GM12878 (cell line): ENCODE measurements around the gene PNMT. TPM values are rescaled to one million over a fixed set of nuclear protein-coding genes. Genes with fewer than 3 reads are reported as not detected.

Experiments used
- ATAC-seq: fragments of 200-7000 bp; cut with Tn5 transposase; 3 replicates; pipeline ENCODE4 v1.9.1; 2020; ENCODE audit warnings: mild to moderate bottlenecking, moderate library complexity
- BruUV-seq: library from RNA; stranded (reverse); fragments of 400-500 nt; replicated peaks from 2 replicates; lab custom pipeline; 2021; lab: Mats Ljungman, UMichigan
- CTCF ChIA-PET: fragments of 300-600 bp; sonication (Branson Sonifier 250); formaldehyde crosslinking; extraction: SDS; loops from one replicate; lab custom pipeline; 2021; ENCODE audit warnings: inconsistent platforms; lab: Yijun Ruan, JAX
- POLR2A ChIA-PET: fragments of 350-600 bp; formaldehyde crosslinking; extraction: SDS; loops from one replicate; lab custom pipeline; 2021; ENCODE audit warnings: inconsistent platforms; lab: Charles Lee
- RAD21 ChIA-PET: fragments of 300-600 bp; sonication (Branson Sonifier 250); formaldehyde crosslinking; loops from one replicate; lab custom pipeline; 2023; ENCODE audit warnings: antibody characterized with exemption; ENCODE audit not compliant: unreplicated experiment; lab: Charles Lee
- SMC1A ChIA-PET: fragments of 300-600 bp; sonication (Branson Sonifier 250); formaldehyde crosslinking; loops from one replicate; lab custom pipeline; 2023; ENCODE audit not compliant: unreplicated experiment, uncharacterized antibody; lab: Charles Lee
- DNase-seq: peaks from one replicate; pipeline ENCODE4 v3.0.0-alpha.2; 2011; ENCODE audit warnings: low read depth, low spot score
- FAIRE-seq: peaks from 3 replicates; lab custom pipeline; 2011; peaks lifted over from hg19 to GRCh38; lab: Jason Lieb, UNC
- H2AFZ ChIP-seq: 2 replicates; pipeline ENCODE4 v1.6.0; 2011; ENCODE audit warnings: low read depth, low read length, control low read depth; ENCODE audit not compliant: control insufficient read depth
- H3K27ac ChIP-seq: 2 replicates; pipeline ENCODE4 v1.5.1; 2011; ENCODE audit warnings: control low read depth; ENCODE audit not compliant: control insufficient read depth, insufficient read depth
- H3K27me3 ChIP-seq, 2 experiments: replicated peaks in 1 of 2; 2 replicates each; pipeline versions ENCODE4 v1.6.0 to v1.6.1; 2011; ENCODE audit warnings: low read length in 1 of 2; ENCODE audit not compliant: control insufficient read depth in 2 of 2, insufficient read depth in 2 of 2
- H3K36me3 ChIP-seq, 2 experiments: 2 replicates each; pipeline ENCODE4 v1.5.1; 2011; ENCODE audit warnings: low read length in 1 of 2; ENCODE audit not compliant: control insufficient read depth in 2 of 2, insufficient read depth in 2 of 2
- H3K4me1 ChIP-seq: 2 replicates; pipeline ENCODE4 v1.6.1; 2011; ENCODE audit warnings: mild to moderate bottlenecking, low read length, moderate library complexity, mixed read lengths; ENCODE audit not compliant: control insufficient read depth, insufficient read depth
- H3K4me2 ChIP-seq: 2 replicates; pipeline ENCODE4 v1.6.0; 2011; ENCODE audit warnings: control low read depth; ENCODE audit not compliant: control insufficient read depth, insufficient read depth
- H3K4me3 ChIP-seq: fragments of 200-600 bp; sonication (generic); 2 replicates; pipeline ENCODE4 v1.5.1; 2016
- H3K79me2 ChIP-seq: 2 replicates; pipeline ENCODE4 v1.6.0; 2011; ENCODE audit warnings: low read length; ENCODE audit not compliant: control insufficient read depth, insufficient read depth
- H3K9ac ChIP-seq: 2 replicates; pipeline ENCODE4 v1.8.0; 2011; ENCODE audit warnings: low read length, control low read depth, mixed read lengths; ENCODE audit not compliant: control insufficient read depth, insufficient read depth
- H3K9me3 ChIP-seq: replicated peaks from 3 replicates; pipeline ENCODE4 v1.5.1; 2011; ENCODE audit warnings: mild to moderate bottlenecking, low read length; ENCODE audit not compliant: control insufficient read depth, insufficient read depth
- H4K20me1 ChIP-seq: 2 replicates; pipeline ENCODE4 v1.6.0; 2011; ENCODE audit not compliant: control insufficient read depth, insufficient read depth
- ATF7 ChIP-seq: fragments of 450-650 bp; IDR thresholded peaks from 2 replicates; pipeline ENCODE4 v1.6.1; 2016; ENCODE audit warnings: low read depth, mild to moderate bottlenecking
- ESRRA ChIP-seq: IDR thresholded peaks from 2 replicates; pipeline ENCODE4 v1.6.1; 2012; ENCODE audit warnings: mild to moderate bottlenecking, low read length, improper control_type of control experiment
- HDGF ChIP-seq: fragments of 450-650 bp; IDR thresholded peaks from 2 replicates; pipeline ENCODE4 v1.6.1; 2016; ENCODE audit warnings: antibody characterized with exemption
- NR2F1 ChIP-seq: fragments of 450-650 bp; conservative IDR thresholded peaks from 2 replicates; pipeline ENCODE4 v1.6.1; 2017; ENCODE audit warnings: mild to moderate bottlenecking
- RAD21 ChIP-seq: IDR thresholded peaks from 2 replicates; pipeline ENCODE4 v1.6.1; 2011; ENCODE audit warnings: mild to moderate bottlenecking, low read depth, low read length, moderate library complexity; ENCODE audit not compliant: insufficient read depth
- SUZ12 ChIP-seq: fragments of 200-600 bp; sonication (generic); IDR thresholded peaks from one replicate; pipeline ENCODE4 v1.6.1; 2018; ENCODE audit warnings: antibody characterized with exemption, mild to moderate bottlenecking; ENCODE audit not compliant: unreplicated experiment
- WGBS: methylation state at CpG from one replicate; pipeline ENCODE4 v1.1.6; 2016; ENCODE audit warnings: low lambda C conversion rate; ENCODE audit not compliant: insufficient replicate concordance, insufficient coverage; ENCODE audit errors: missing lambda C conversion rate; 5-methylcytosine and 5-hydroxymethylcytosine counted together
- in situ Hi-C: fragments of 300-500 bp; cut with MboI; formaldehyde crosslinking; loops from 9 replicates; pipeline ENCODE4 v1.14.3; 2018; ENCODE audit warnings: mixed read lengths
- intact Hi-C: fragments of 100-400 bp; cut with micrococcal nuclease; formaldehyde crosslinking; loops from one replicate; pipeline ENCODE4 v1.14.2; 2022; ENCODE audit not compliant: unreplicated experiment
- polyA plus RNA-seq, 11 experiments: library from polyadenylated mRNA; depleted of rRNA in 4 of 11; unstranded in 6 of 11; stranded (reverse) in 5 of 11; fragments of >200 nt; fragmentation: Nextera tagmentation in 4 of 11; fragmentation: Illumina TruSeq in 1 of 11; extraction: Ambion mirVana in 4 of 11; extraction: Trizol in 1 of 11; gene quantifications; 1 replicate in 1 of 11; 2 replicates in 10 of 11; pipeline versions ENCODE4 v1.2.1 to v1.2.3, GENCODE V29; 2011 to 2016; ENCODE audit warnings: inconsistent platforms in 2 of 11, missing spikeins in 2 of 11, low read depth in 1 of 11
- total RNA-seq, 4 experiments: library from RNA; depleted of rRNA in 3 of 4; stranded (reverse); fragments of >200 nt in 3 of 4; fragmentation: Illumina TruSeq in 1 of 4; extraction: Trizol in 1 of 4; gene quantifications; 2 replicates each; pipeline versions ENCODE4 v1.2.1 to v1.2.3, GENCODE V29; 2013 to 2021

Gene PNMT
- total and polyA plus RNA-seq, 10 of the 15 experiments (the other 5 are each of a cell fraction or from before 2014, with no cell fraction given) = not detected

DNA sequence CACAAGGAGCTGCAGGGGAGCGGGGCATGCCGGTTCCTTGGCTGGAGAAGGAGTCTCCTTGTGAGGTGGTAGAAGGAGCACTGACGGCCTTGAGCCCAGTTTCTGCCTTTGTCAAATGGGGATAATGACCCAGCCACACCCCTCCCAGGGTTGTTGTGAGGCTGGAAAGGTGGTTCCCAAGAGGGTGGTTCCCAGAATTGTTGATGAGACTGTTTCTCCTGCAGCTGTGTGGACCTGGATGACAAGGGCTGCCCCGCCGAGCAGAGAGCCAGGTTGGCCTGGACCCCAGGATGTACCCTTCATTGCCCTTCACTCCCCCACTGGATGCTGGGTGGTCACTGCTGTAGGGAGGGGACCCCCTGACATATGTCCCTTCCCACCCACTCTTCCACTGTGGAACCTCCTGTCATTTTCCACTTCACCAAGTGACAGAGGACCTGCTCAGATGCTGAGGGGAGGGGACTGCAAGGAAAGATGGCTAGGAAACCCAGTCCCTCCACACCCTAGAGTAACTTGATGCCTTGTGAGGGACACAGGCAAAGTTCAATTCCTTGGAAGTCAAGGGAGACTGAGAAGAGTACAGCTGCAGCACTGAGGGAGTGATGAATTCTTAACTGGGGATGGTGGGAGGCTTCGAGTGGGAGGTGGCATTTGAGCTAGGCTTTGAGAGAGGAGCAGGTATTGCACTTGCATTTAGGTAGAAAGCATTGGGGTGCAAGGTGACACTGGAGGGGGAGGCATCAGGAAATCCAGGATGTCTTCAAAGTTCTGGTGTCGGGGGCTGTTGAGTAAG, 51.5 kb downstream of the PNMT start:
- Histone ChIP-seq H3K9me3 (no peaks in the 10 kb centered on the region), H3K4me2 (no peak overlapping the region), H3K4me1 (no peaks in the 10 kb centered on the region), H3K4me3 (no peak overlapping the region), H3K27ac (no peak overlapping the region), H4K20me1 (no peaks in the 10 kb centered on the region), H3K27me3 (no peaks in the 10 kb centered on the region), H2AFZ (no peak overlapping the region), H3K79me2 (no peaks in the 10 kb centered on the region), H3K36me3 (no peaks in the 10 kb centered on the region), H3K9ac (no peak overlapping the region)
- ChIA-PET POLR2A (no interaction called here), SMC1A (interaction anchor here (0.6 to 0.7 kb wide), 2 partner anchors 75 to 270 kb away, joined by 3 read pairs; no protein-coding TSS in a partner anchor), RAD21 (interaction anchor here (1.4 kb wide), 1 partner anchor 16 kb away, joined by 3 read pairs; no protein-coding TSS in a partner anchor), CTCF (interaction anchor here (0.7 to 2.5 kb wide), 4 partner anchors 10 to 98 kb away, joined by 3 to 11 read pairs (median 8); partner anchors contain the start of gene MIEN1)
- 76% methylated on average over 7 of the region's 7 CpGs for WGBS
- in situ Hi-C loops = no loop called here
- no peak for TF ChIP-seq ATF7
- no peak for TF ChIP-seq SUZ12
- no peak for TF ChIP-seq NR2F1
- TF ChIP-seq HDGF = no peak
- no peak for TF ChIP-seq RAD21
- TF ChIP-seq ESRRA = no peak
- DNase-seq (no peak), ATAC-seq (no peak), FAIRE-seq (no peak)
- BruUV-seq = no TSS peak
- intact Hi-C loops = no loop called here

Other genes with a start within 250 kb of the PNMT start
Only the 7 nearest of the 12 such genes appear.
- not detected in 2 replicates for gene NEUROD2, start 60.5 kb upstream of the PNMT start, total RNA-seq (2014; rRNA removed)
- gene NEUROD2, start 60.5 kb upstream of the PNMT start, total RNA-seq (2014; rRNA removed; fragmentation: Illumina TruSeq; extraction: Trizol) = not detected in 2 replicates
- gene NEUROD2, start 60.5 kb upstream of the PNMT start, total RNA-seq (2021) = not detected in 2 replicates
- gene NEUROD2, start 60.5 kb upstream of the PNMT start, polyA plus RNA-seq (2011; rRNA removed) = not detected in 2 replicates
- not detected in 2 replicates for gene NEUROD2, start 60.5 kb upstream of the PNMT start, polyA plus RNA-seq (2014; fragmentation: Illumina TruSeq; extraction: Trizol)
- gene NEUROD2, start 60.5 kb upstream of the PNMT start, polyA plus RNA-seq (2014; fragmentation: Nextera tagmentation; extraction: Ambion mirVana) = not detected
- gene NEUROD2, start 60.5 kb upstream of the PNMT start, polyA plus RNA-seq (2014; rRNA removed) = not detected in 2 replicates
- gene NEUROD2, start 60.5 kb upstream of the PNMT start, polyA plus RNA-seq (2016; fragmentation: Nextera tagmentation; extraction: Ambion mirVana) = not detected
- gene PPP1R1B, start 41.5 kb upstream of the PNMT start, total RNA-seq (2014; rRNA removed) = not detected in 2 replicates
- gene PPP1R1B, start 41.5 kb upstream of the PNMT start, total RNA-seq (2014; rRNA removed; fragmentation: Illumina TruSeq; extraction: Trizol) = not detected in 2 replicates
- gene PPP1R1B, start 41.5 kb upstream of the PNMT start, total RNA-seq (2021) = not detected in 2 replicates
- gene PPP1R1B, start 41.5 kb upstream of the PNMT start, polyA plus RNA-seq (2011; rRNA removed) = 0.08 and 0.10 TPM in 2 replicates
- not detected in 2 replicates for gene PPP1R1B, start 41.5 kb upstream of the PNMT start, polyA plus RNA-seq (2014; fragmentation: Illumina TruSeq; extraction: Trizol)
- not detected for gene PPP1R1B, start 41.5 kb upstream of the PNMT start, polyA plus RNA-seq (2014; fragmentation: Nextera tagmentation; extraction: Ambion mirVana)
- gene PPP1R1B, start 41.5 kb upstream of the PNMT start, polyA plus RNA-seq (2014; rRNA removed) = not detected in 2 replicates
- gene PPP1R1B, start 41.5 kb upstream of the PNMT start, polyA plus RNA-seq (2016; fragmentation: Nextera tagmentation; extraction: Ambion mirVana) = not detected
- 16.4 and 21.5 TPM in 2 replicates for gene STARD3, start 31.3 kb upstream of the PNMT start, total RNA-seq (2014; rRNA removed)
- gene STARD3, start 31.3 kb upstream of the PNMT start, total RNA-seq (2014; rRNA removed; fragmentation: Illumina TruSeq; extraction: Trizol) = 14.3 and 15.8 TPM in 2 replicates
- 46.3 and 48.2 TPM in 2 replicates for gene STARD3, start 31.3 kb upstream of the PNMT start, total RNA-seq (2021)
- gene STARD3, start 31.3 kb upstream of the PNMT start, polyA plus RNA-seq (2011; rRNA removed) = 34.0 and 57.7 TPM in 2 replicates
- 17.7 and 24.8 TPM in 2 replicates for gene STARD3, start 31.3 kb upstream of the PNMT start, polyA plus RNA-seq (2014; fragmentation: Illumina TruSeq; extraction: Trizol)
- gene STARD3, start 31.3 kb upstream of the PNMT start, polyA plus RNA-seq (2014; fragmentation: Nextera tagmentation; extraction: Ambion mirVana) = 1 to 10 TPM in 1 of 2 experiments, under 1 TPM in 1; 0.08 to 1.4 TPM
- gene STARD3, start 31.3 kb upstream of the PNMT start, polyA plus RNA-seq (2014; rRNA removed) = 41.0 and 62.7 TPM in 2 replicates
- gene STARD3, start 31.3 kb upstream of the PNMT start, polyA plus RNA-seq (2016; fragmentation: Nextera tagmentation; extraction: Ambion mirVana) = 10 to 100 TPM; 30.2 to 38.8 TPM
- 0.17 and 0.33 TPM in 2 replicates for gene TCAP, start 3.1 kb upstream of the PNMT start, total RNA-seq (2014; rRNA removed)
- gene TCAP, start 3.1 kb upstream of the PNMT start, total RNA-seq (2014; rRNA removed; fragmentation: Illumina TruSeq; extraction: Trizol) = 0.32 and 0.36 TPM in 2 replicates
- 0.69 and 0.95 TPM in 2 replicates for gene TCAP, start 3.1 kb upstream of the PNMT start, total RNA-seq (2021)
- gene TCAP, start 3.1 kb upstream of the PNMT start, polyA plus RNA-seq (2011; rRNA removed) = 0.39 and 0.40 TPM in 2 replicates
- gene TCAP, start 3.1 kb upstream of the PNMT start, polyA plus RNA-seq (2014; fragmentation: Illumina TruSeq; extraction: Trizol) = 0.25 TPM in 1 of 2 replicates, not detected in the other
- gene TCAP, start 3.1 kb upstream of the PNMT start, polyA plus RNA-seq (2014; fragmentation: Nextera tagmentation; extraction: Ambion mirVana) = not detected
- gene TCAP, start 3.1 kb upstream of the PNMT start, polyA plus RNA-seq (2014; rRNA removed) = 0.76 and 1.0 TPM in 2 replicates
- under 1 TPM in 1 of 2 experiments, not detected in 1; 0.18 TPM for gene TCAP, start 3.1 kb upstream of the PNMT start, polyA plus RNA-seq (2016; fragmentation: Nextera tagmentation; extraction: Ambion mirVana)
- gene PGAP3, start 19.6 kb downstream of the PNMT start, total RNA-seq (2014; rRNA removed) = 6.4 and 7.4 TPM in 2 replicates
- gene PGAP3, start 19.6 kb downstream of the PNMT start, total RNA-seq (2014; rRNA removed; fragmentation: Illumina TruSeq; extraction: Trizol) = 2.7 and 4.3 TPM in 2 replicates
- 10.0 and 10.5 TPM in 2 replicates for gene PGAP3, start 19.6 kb downstream of the PNMT start, total RNA-seq (2021)
- gene PGAP3, start 19.6 kb downstream of the PNMT start, polyA plus RNA-seq (2011; rRNA removed) = 2.8 and 6.6 TPM in 2 replicates
- gene PGAP3, start 19.6 kb downstream of the PNMT start, polyA plus RNA-seq (2014; fragmentation: Illumina TruSeq; extraction: Trizol) = 2.6 and 5.1 TPM in 2 replicates
- gene PGAP3, start 19.6 kb downstream of the PNMT start, polyA plus RNA-seq (2014; fragmentation: Nextera tagmentation; extraction: Ambion mirVana) = 1 to 10 TPM in 1 of 2 experiments, under 1 TPM in 1; 0.21 to 1.2 TPM
- 5.6 and 8.4 TPM in 2 replicates for gene PGAP3, start 19.6 kb downstream of the PNMT start, polyA plus RNA-seq (2014; rRNA removed)
- 1 to 10 TPM; 4.9 to 5.9 TPM for gene PGAP3, start 19.6 kb downstream of the PNMT start, polyA plus RNA-seq (2016; fragmentation: Nextera tagmentation; extraction: Ambion mirVana)
- gene ERBB2, start 31.6 kb downstream of the PNMT start, total RNA-seq (2014; rRNA removed) = 4.1 and 5.5 TPM in 2 replicates
- 3.9 and 4.7 TPM in 2 replicates for gene ERBB2, start 31.6 kb downstream of the PNMT start, total RNA-seq (2014; rRNA removed; fragmentation: Illumina TruSeq; extraction: Trizol)
- gene ERBB2, start 31.6 kb downstream of the PNMT start, total RNA-seq (2021) = 6.8 and 7.0 TPM in 2 replicates
- 4.0 and 4.2 TPM in 2 replicates for gene ERBB2, start 31.6 kb downstream of the PNMT start, polyA plus RNA-seq (2011; rRNA removed)
- gene ERBB2, start 31.6 kb downstream of the PNMT start, polyA plus RNA-seq (2014; fragmentation: Illumina TruSeq; extraction: Trizol) = 3.1 and 4.5 TPM in 2 replicates
- gene ERBB2, start 31.6 kb downstream of the PNMT start, polyA plus RNA-seq (2014; fragmentation: Nextera tagmentation; extraction: Ambion mirVana) = under 1 TPM; 0.39 to 0.77 TPM
- gene ERBB2, start 31.6 kb downstream of the PNMT start, polyA plus RNA-seq (2014; rRNA removed) = 5.0 and 7.0 TPM in 2 replicates
- 1 to 10 TPM; 3.2 to 3.7 TPM for gene ERBB2, start 31.6 kb downstream of the PNMT start, polyA plus RNA-seq (2016; fragmentation: Nextera tagmentation; extraction: Ambion mirVana)
- 42.5 and 50.5 TPM in 2 replicates for gene MIEN1, start 62.1 kb downstream of the PNMT start, total RNA-seq (2014; rRNA removed)
- gene MIEN1, start 62.1 kb downstream of the PNMT start, total RNA-seq (2014; rRNA removed; fragmentation: Illumina TruSeq; extraction: Trizol) = 34.2 and 41.5 TPM in 2 replicates
- gene MIEN1, start 62.1 kb downstream of the PNMT start, total RNA-seq (2021) = 36.6 and 39.7 TPM in 2 replicates
- gene MIEN1, start 62.1 kb downstream of the PNMT start, polyA plus RNA-seq (2011; rRNA removed) = 29.2 and 45.0 TPM in 2 replicates
- 69.2 and 74.4 TPM in 2 replicates for gene MIEN1, start 62.1 kb downstream of the PNMT start, polyA plus RNA-seq (2014; fragmentation: Illumina TruSeq; extraction: Trizol)
- 10 to 100 TPM; 24.9 to 42.5 TPM for gene MIEN1, start 62.1 kb downstream of the PNMT start, polyA plus RNA-seq (2014; fragmentation: Nextera tagmentation; extraction: Ambion mirVana)
- gene MIEN1, start 62.1 kb downstream of the PNMT start, polyA plus RNA-seq (2014; rRNA removed) = 61.5 and 70.1 TPM in 2 replicates
- 10 to 100 TPM; 86.4 to 89.1 TPM for gene MIEN1, start 62.1 kb downstream of the PNMT start, polyA plus RNA-seq (2016; fragmentation: Nextera tagmentation; extraction: Ambion mirVana)